Skin epidermis (tissue), 12 donors: ENCODE measurements around the gene SPHK1.

Experiments used
- H3K27ac ChIP-seq, 21 experiments: fragments of 200-600 bp; sonication (generic) in 11 of 21; one replicate each; pipeline ENCODE4 v1.5.0; 2020; ENCODE audit warnings: mild to moderate bottlenecking in 3 of 21, inconsistent platforms in 2 of 21, moderate library complexity in 2 of 21
- H3K4me3 ChIP-seq, 7 experiments: fragments of 200-600 bp; sonication (generic) in 2 of 7; one replicate each; pipeline ENCODE4 v1.5.0; 2020; ENCODE audit warnings: inconsistent platforms in 2 of 7, mild to moderate bottlenecking in 2 of 7, moderate library complexity in 1 of 7

SPHK1 gene

GRCh38 chr17:76422860-76423259 is 38.5 kb downstream of the SPHK1 start:
- Histone ChIP-seq H3K4me3 (no peak overlapping the region), H3K27ac (no peak overlapping the region)

GRCh38 chr17:76426853-76427252 is 42.4 kb downstream of the SPHK1 start:
- Histone ChIP-seq H3K27ac (no peak overlapping the region), H3K4me3 (no peak overlapping the region)

GRCh38 chr17:76427501-76428231 is 43.3 kb downstream of the SPHK1 start:
- H3K4me3 ChIP-seq: no peak overlapping the region
- peak overlapping the region in 4 of 21 experiments; percentile 6 to 73 (median 32) for H3K27ac ChIP-seq

GRCh38 chr17:76428511-76428910 is 44.1 kb downstream of the SPHK1 start:
- no peak overlapping the region for H3K4me3 ChIP-seq
- H3K27ac ChIP-seq: peak overlapping the region in 1 of 21 experiments; percentile 73

GRCh38 chr17:76431509-76431908 is 47.1 kb downstream of the SPHK1 start:
- no peak overlapping the region for H3K4me3 ChIP-seq
- H3K27ac ChIP-seq: no peak overlapping the region

- no peak overlapping the region for H3K4me3 ChIP-seq
These were observed 47.6 kb downstream of the SPHK1 start for GRCh38 chr17:76432004-76432403.

GRCh38 chr17:76432712-76433336 is 48.4 kb downstream of the SPHK1 start:
- Histone ChIP-seq H3K27ac (no peak overlapping the region), H3K4me3 (no peak overlapping the region)

More at GRCh38 chr17:76432004-76432403, 47.6 kb downstream of the SPHK1 start:
- no peak overlapping the region for H3K27ac ChIP-seq

- Histone ChIP-seq H3K27ac (no peak overlapping the region), H3K4me3 (no peak overlapping the region)
These were observed 49.3 kb downstream of the SPHK1 start for GRCh38 chr17:76433693-76434092.

GRCh38 chr17:76434870-76435269 is 50.5 kb downstream of the SPHK1 start:
- H3K27ac ChIP-seq: no peak overlapping the region

GRCh38 chr17:76435751-76436150 is 51.3 kb downstream of the SPHK1 start:
- Histone ChIP-seq H3K27ac (no peak overlapping the region), H3K4me3 (no peak overlapping the region)

More at GRCh38 chr17:76434870-76435269, 50.5 kb downstream of the SPHK1 start:
- no peak overlapping the region for H3K4me3 ChIP-seq
